Amniotic stem cell (primary cell): ENCODE measurements around the gene PARD3B.
A peak's percentile ranks its signal among the peaks of the same experiment; 100 is the strongest.

Experiments used
- DNase-seq: peaks from one replicate; lab custom pipeline; 2025; lab: John Stamatoyannopoulos, UW

PARD3B gene, protein sequence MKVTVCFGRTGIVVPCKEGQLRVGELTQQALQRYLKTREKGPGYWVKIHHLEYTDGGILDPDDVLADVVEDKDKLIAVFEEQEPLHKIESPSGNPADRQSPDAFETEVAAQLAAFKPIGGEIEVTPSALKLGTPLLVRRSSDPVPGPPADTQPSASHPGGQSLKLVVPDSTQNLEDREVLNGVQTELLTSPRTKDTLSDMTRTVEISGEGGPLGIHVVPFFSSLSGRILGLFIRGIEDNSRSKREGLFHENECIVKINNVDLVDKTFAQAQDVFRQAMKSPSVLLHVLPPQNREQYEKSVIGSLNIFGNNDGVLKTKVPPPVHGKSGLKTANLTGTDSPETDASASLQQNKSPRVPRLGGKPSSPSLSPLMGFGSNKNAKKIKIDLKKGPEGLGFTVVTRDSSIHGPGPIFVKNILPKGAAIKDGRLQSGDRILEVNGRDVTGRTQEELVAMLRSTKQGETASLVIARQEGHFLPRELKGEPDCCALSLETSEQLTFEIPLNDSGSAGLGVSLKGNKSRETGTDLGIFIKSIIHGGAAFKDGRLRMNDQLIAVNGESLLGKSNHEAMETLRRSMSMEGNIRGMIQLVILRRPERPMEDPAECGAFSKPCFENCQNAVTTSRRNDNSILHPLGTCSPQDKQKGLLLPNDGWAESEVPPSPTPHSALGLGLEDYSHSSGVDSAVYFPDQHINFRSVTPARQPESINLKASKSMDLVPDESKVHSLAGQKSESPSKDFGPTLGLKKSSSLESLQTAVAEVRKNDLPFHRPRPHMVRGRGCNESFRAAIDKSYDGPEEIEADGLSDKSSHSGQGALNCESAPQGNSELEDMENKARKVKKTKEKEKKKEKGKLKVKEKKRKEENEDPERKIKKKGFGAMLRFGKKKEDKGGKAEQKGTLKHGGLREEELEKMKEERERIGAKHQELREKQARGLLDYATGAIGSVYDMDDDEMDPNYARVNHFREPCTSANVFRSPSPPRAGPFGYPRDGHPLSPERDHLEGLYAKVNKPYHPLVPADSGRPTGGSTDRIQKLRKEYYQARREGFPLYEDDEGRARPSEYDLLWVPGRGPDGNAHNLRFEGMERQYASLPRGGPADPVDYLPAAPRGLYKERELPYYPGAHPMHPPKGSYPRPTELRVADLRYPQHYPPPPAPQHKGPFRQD (N-terminal part only)

GRCh38 chr2:204544961-204545860 lies at the start of gene PARD3B:
Gene PARD3B, plus strand, starts transcription at chr2:204545475. Its CDS starts 525 bp downstream, at chr2:204546000.
- DNase-seq: peak; percentile 47

GRCh38 chr2:204496779-204497178 lies 48.5 kb upstream of the PARD3B start:
- no peak for DNase-seq

DNA sequence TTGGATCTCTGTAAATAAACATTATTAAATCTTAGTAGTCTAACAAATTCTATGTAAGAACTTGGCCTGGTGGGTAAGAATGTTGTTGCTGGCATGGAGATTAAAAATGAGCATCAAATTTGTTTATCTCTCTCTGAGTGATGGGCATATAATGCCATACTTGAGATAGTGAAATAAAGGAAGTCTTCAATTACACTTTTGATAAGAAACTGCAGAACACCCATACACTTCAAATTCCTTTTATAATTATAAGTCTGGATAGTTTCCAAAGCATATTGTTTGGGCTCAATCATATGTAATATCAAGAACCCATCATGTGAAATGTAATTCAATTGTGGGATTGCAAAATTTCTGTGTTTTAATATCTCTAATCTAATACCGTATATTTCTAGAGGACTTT lies 47.4 kb upstream of the PARD3B start:
- DNase-seq: no peak

DNA sequence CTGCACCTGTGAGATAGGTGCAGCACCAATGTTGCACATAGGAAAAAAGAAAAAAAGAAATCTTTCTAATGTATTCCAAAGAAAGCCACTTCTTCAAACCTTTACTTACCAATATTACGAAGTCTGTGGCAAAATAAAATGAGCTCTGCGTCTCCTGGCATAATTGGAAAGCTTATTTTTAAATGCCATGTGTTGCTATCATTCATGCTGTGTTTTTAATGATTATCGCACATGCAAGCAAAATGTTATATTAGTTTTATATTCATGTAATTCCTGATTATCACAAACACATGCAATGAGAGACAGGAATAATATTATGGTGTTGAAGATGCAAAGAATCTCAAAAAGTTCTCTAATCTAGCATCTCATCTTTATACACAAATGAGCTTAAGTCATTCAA lies 47.0 kb upstream of the PARD3B start:
- DNase-seq: no peak

DNA sequence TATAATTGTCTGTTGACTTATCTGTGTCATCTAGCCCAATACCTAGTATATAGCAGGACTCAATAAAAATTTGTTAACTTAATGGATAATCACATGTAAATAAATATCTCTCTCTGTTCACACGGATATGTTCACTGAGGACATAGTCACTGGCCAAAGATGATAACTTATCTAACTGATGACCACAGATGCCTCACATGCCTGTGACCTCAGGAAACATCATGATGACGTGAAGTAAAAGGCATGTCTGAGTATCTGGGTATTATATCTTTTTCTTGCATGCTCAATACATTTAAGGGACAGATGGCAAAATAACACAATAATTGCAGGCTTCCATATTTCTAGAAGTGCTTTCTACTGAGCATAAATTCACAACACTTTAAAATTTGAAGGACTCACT lies 41.4 kb upstream of the PARD3B start:
- no peak for DNase-seq

DNA sequence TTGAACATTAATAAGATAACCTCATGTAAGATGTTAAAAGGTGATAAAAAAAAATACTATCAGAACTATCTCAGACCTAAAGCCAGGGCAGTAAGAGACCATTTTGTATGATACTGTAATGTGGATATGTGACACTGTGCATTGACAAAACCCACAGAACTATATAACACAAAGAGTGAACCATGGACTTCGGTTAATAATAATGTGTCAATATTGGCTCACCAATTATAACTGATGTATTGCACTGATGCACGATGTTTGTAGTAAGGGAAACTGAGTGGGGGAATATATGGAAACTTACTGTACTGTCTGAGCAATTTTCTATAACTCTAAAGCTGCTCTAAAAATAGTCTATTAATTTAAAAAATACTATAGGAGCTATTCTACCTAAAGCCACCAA lies 40.7 kb upstream of the PARD3B start:
- no peak for DNase-seq

GRCh38 chr2:204505488-204505887 lies 39.8 kb upstream of the PARD3B start:
- DNase-seq: no peak

- no peak for DNase-seq
These were observed 39.3 kb upstream of the PARD3B start for GRCh38 chr2:204505946-204506345.

- DNase-seq: no peak
These were observed 37.6 kb upstream of the PARD3B start for GRCh38 chr2:204507636-204508035.

- DNase-seq: no peak
These were observed 34.4 kb upstream of the PARD3B start for GRCh38 chr2:204510709-204511420.

DNA sequence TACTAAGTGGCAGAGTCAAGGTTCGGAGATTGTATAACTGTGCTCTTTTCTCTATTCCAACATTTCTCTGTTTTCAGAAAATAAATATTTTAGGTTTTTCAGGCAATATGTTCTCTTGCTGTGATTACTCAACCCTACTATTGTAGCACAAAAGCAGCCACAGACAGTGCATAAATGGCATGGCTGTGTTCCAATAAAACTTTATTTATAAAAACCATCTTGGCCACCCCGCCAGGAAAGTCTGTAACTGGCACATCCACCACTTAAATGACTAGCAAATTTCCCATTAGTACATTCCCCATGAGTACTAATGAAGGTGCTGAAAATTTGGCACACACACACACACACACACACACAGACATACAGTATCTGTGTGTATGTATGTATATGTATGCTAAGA lies 30.8 kb upstream of the PARD3B start:
- no peak for DNase-seq

DNA sequence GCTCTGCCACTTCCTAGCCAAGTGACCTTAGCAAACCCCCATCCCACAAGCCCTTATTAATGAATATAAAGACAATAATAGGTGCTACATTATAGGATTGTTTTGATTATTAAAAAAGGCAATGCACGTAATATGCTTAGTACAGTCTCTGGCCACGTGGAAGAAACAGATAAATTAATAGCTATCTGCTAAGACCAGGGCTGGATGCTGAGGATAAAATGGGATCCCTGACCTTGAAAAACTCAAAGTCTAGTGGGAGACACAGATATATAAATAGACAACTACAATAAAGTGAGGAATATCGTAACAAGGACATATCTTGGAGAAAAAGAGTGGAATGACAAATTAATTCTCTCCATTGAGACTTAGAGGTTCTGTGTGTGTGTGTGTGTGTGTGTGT lies 29.9 kb upstream of the PARD3B start:
- DNase-seq: no peak

GRCh38 chr2:204517154-204517553 lies 28.1 kb upstream of the PARD3B start:
- DNase-seq: no peak

GRCh38 chr2:204529795-204530463 lies 15.3 kb upstream of the PARD3B start:
- DNase-seq: no peak

- no peak for DNase-seq
These were observed 14.8 kb upstream of the PARD3B start for GRCh38 chr2:204530464-204530805.

- no peak for DNase-seq
These were observed 11.5 kb upstream of the PARD3B start for GRCh38 chr2:204533629-204534370.

- no peak for DNase-seq
These were observed 9.9 kb upstream of the PARD3B start for GRCh38 chr2:204535356-204535755.

DNA sequence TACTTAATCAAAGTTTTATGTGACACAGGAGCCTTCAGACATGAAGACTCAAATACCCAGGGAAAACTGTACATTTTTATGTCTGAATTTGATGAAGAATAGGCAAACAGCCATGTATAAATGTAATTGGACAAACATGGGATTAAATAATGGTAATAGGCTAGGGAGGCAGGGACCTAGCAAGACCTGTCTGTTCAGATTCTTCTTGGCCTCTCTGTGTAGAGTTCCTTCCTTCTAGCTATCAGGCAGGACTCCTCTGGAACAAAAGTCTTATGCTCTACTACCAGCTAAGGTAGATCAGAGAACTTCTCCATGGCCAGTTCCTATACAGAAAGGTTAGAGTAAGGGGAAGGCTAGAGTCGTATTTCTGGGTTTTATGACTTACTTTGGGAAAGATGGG lies 9.5 kb upstream of the PARD3B start:
- no peak for DNase-seq

GRCh38 chr2:204538182-204539018 lies 6.9 kb upstream of the PARD3B start:
- DNase-seq: peak; percentile 20
